Peyer's patch (tissue), 4 donors: Measurements from ENCODE around the gene ENTPD8. TPM values are rescaled to one million over a fixed set of nuclear protein-coding genes. Genes with fewer than 3 reads are reported as not detected.
A peak's percentile ranks its signal among the peaks of the same experiment; 100 is the strongest.

Source experiments
- DNase-seq, 3 donors: peaks; one replicate each; pipeline ENCODE4 v3.0.0-alpha.2; 2017 to 2019
- H3K27ac ChIP-seq, 4 donors: fragments of 200-600 bp; sonication (generic); one replicate each; pipeline ENCODE4 v1.5.1; 2016 to 2019
- H3K27me3 ChIP-seq, 2 donors: fragments of 200-600 bp; sonication (generic); one replicate each; pipeline ENCODE4 v1.5.1; 2019
- H3K36me3 ChIP-seq, 3 donors: fragments of 200-600 bp; sonication (generic); one replicate each; pipeline ENCODE4 v1.5.1; 2016 to 2019
- H3K4me1 ChIP-seq, 4 donors: fragments of 200-600 bp; sonication (generic); one replicate each; pipeline ENCODE4 v1.5.1; 2016 to 2019
- H3K4me3 ChIP-seq, 4 donors: fragments of 200-600 bp; sonication (generic); 1 replicate in 3 of 4; 2 replicates in 1 of 4; pipeline ENCODE4 v1.5.1; 2016 to 2019; ENCODE audit warnings: mild to moderate bottlenecking in 1 of 4
- H3K9me3 ChIP-seq, 4 donors: fragments of 200-600 bp; sonication (generic); one replicate each; pipeline ENCODE4 v1.5.1; 2016 to 2019; ENCODE audit warnings: mild to moderate bottlenecking in 1 of 4
- CTCF ChIP-seq, 6 experiments: fragments of 450-650 bp in 4 of 6; fragments of 200-600 bp in 2 of 6; sonication (generic) in 1 of 6; IDR thresholded peaks; one replicate each; pipeline ENCODE4 v1.5.1; 2017 to 2019; ENCODE audit warnings: antibody characterized with exemption in 6 of 6, mild to moderate bottlenecking in 3 of 6, moderate library complexity in 1 of 6
- POLR2A ChIP-seq, 2 donors: fragments of 450-650 bp; IDR thresholded peaks; one replicate each; pipeline ENCODE4 v1.5.1; 2017; ENCODE audit warnings: antibody characterized with exemption in 2 of 2, mild to moderate bottlenecking in 2 of 2, moderate library complexity in 2 of 2
- total RNA-seq, 4 donors: library from RNA; depleted of rRNA; stranded (reverse); fragments of >200 nt; gene quantifications; one replicate each; pipeline ENCODE4 v1.1.0, GENCODE V29; 2016

Gene ENTPD8
- total RNA-seq, 4 donors from 2014 or later, result 26.4 to 143 (median 104) TPM

- Histone ChIP-seq H3K4me1 (peaks cover 0 to 37% (median 8%) of the 10 kb centered on the region in 4 donors), H3K4me3 (no peak overlapping the region), H3K9me3 (no peaks in the 10 kb centered on the region), H3K27ac (no peak overlapping the region), H3K36me3 (no peaks in the 10 kb centered on the region), H3K27me3 (no peaks in the 10 kb centered on the region)
- TF ChIP-seq POLR2A (IDR thresholded peaks at IDR 0.05), result no peak
- no peak for TF ChIP-seq CTCF (IDR thresholded peaks at IDR 0.05)
- peak in 1 of 3 donors; percentile 47 for DNase-seq
These were observed 8.3 kb downstream of the ENTPD8 start for GRCh38 chr9:137432687-137433348.

- peaks cover 0 to 25% (median 8%) of the 10 kb centered on the region in 4 donors for H3K4me1 ChIP-seq
- no peaks in the 10 kb centered on the region for H3K36me3 ChIP-seq
- no peak overlapping the region for H3K4me3 ChIP-seq
- TF ChIP-seq CTCF (IDR thresholded peaks at IDR 0.05) (no peak), POLR2A (IDR thresholded peaks at IDR 0.05) (no peak)
- H3K27ac ChIP-seq, result no peak overlapping the region
- H3K27me3 ChIP-seq, result no peaks in the 10 kb centered on the region
- peak in 1 of 3 donors; percentile 47 for DNase-seq
- H3K9me3 ChIP-seq, result no peaks in the 10 kb centered on the region
These were observed 9.7 kb downstream of the ENTPD8 start for GRCh38 chr9:137431416-137431931.

GRCh38 chr9:137430723-137431415 lies 10.3 kb downstream of the ENTPD8 start:
- Histone ChIP-seq H3K4me3 (no peak overlapping the region), H3K9me3 (no peaks in the 10 kb centered on the region)
- peak in 1 of 3 donors; percentile 44 for DNase-seq

GRCh38 chr9:137429974-137430722 lies 11.0 kb downstream of the ENTPD8 start:
- Histone ChIP-seq H3K9me3 (no peaks in the 10 kb centered on the region), H3K4me1 (peaks cover 0 to 16% (median 5%) of the 10 kb centered on the region in 4 donors), H3K4me3 (peak overlapping the region in 1 of 4 donors; percentile 17), H3K27ac (no peak overlapping the region), H3K36me3 (no peaks in the 10 kb centered on the region), H3K27me3 (no peaks in the 10 kb centered on the region)
- TF ChIP-seq POLR2A (IDR thresholded peaks at IDR 0.05), result no peak
- TF ChIP-seq CTCF (IDR thresholded peaks at IDR 0.05), result no peak
- peak; percentile 52 to 84 (median 84) for DNase-seq

More at GRCh38 chr9:137430723-137431415, 10.3 kb downstream of the ENTPD8 start:
- Histone ChIP-seq H3K4me1 (peaks cover 0 to 19% (median 6%) of the 10 kb centered on the region in 4 donors), H3K27ac (no peak overlapping the region), H3K27me3 (no peaks in the 10 kb centered on the region), H3K36me3 (no peaks in the 10 kb centered on the region)
- TF ChIP-seq POLR2A (IDR thresholded peaks at IDR 0.05), result no peak
- no peak for TF ChIP-seq CTCF (IDR thresholded peaks at IDR 0.05)

GRCh38 chr9:137429546-137429890 lies 11.6 kb downstream of the ENTPD8 start:
- Histone ChIP-seq H3K27me3 (no peaks in the 10 kb centered on the region), H3K9me3 (no peaks in the 10 kb centered on the region), H3K36me3 (no peaks in the 10 kb centered on the region), H3K27ac (no peak overlapping the region), H3K4me3 (no peak overlapping the region), H3K4me1 (peaks cover 0 to 18% (median 5%) of the 10 kb centered on the region in 4 donors)
- TF ChIP-seq CTCF (IDR thresholded peaks at IDR 0.05) (no peak), POLR2A (IDR thresholded peaks at IDR 0.05) (no peak)
- DNase-seq, result no peak
